22Rv1 (cell line): ENCODE results near the gene MED10.

Source experiments
- ZFX ChIP-seq: fragments of 450-650 bp; IDR thresholded peaks from 2 replicates; pipeline ENCODE4 v1.6.1; 2017; ENCODE audit warnings: antibody characterized with exemption, borderline replicate concordance
- TF ChIP-seq, protein P1 (sequence below): fragments of 450-650 bp; IDR thresholded peaks from 2 replicates; pipeline ENCODE4 v1.5.1; 2017; ENCODE audit warnings: mild to moderate bottlenecking

DNA sequence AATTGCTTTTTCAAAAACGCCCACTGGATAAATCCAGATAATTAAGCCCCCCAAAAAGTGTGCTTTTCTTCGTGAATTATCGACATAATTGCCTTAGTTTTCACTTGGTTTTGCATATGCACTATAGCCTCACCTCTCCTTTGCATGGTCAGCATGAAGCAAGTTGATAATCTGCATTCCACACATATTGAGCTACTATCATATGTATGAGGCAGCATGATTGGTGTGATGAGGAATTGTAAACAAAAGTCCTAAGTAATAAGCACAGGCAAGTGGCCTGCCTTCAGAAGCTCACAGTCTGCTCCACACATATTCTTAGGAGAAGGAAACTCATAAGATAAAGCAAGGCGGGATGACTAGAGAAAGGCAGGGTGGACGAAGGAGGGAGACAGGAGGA is 33.8 kb downstream of the MED10 start:
- TF ChIP-seq, protein P1, sequence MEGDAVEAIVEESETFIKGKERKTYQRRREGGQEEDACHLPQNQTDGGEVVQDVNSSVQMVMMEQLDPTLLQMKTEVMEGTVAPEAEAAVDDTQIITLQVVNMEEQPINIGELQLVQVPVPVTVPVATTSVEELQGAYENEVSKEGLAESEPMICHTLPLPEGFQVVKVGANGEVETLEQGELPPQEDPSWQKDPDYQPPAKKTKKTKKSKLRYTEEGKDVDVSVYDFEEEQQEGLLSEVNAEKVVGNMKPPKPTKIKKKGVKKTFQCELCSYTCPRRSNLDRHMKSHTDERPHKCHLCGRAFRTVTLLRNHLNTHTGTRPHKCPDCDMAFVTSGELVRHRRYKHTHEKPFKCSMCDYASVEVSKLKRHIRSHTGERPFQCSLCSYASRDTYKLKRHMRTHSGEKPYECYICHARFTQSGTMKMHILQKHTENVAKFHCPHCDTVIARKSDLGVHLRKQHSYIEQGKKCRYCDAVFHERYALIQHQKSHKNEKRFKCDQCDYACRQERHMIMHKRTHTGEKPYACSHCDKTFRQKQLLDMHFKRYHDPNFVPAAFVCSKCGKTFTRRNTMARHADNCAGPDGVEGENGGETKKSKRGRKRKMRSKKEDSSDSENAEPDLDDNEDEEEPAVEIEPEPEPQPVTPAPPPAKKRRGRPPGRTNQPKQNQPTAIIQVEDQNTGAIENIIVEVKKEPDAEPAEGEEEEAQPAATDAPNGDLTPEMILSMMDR, result no peak
- TF ChIP-seq ZFX, result no peak
